Measurements from ENCODE around the gene BNC2. TPM values are rescaled to one million over a fixed set of nuclear protein-coding genes. Genes with fewer than 3 reads are reported as not detected.

Gene BNC2
- total RNA-seq, 1 experiment from 2014 or later = 0.20 TPM

- BruUV-seq (replicated peaks) = no TSS peak
- H3K4me1 ChIP-seq = no peaks in the 10 kb centered on the region; the same call in 1 of the 2 replicates
- H3K27ac Mint-ChIP-seq (ENCODE audit: unreplicated experiment) = no peak overlapping the region
- H3K4me3 ChIP-seq (ENCODE audit: low read depth, low read length) = no peak overlapping the region
- H3K9me3 Mint-ChIP-seq (ENCODE audit: unreplicated experiment) = no peaks in the 10 kb centered on the region
- TF ChIP-seq CTCF (IDR thresholded peaks at IDR 0.05; ENCODE audit: insufficient read depth in 1 of 2, low read depth in 1 of 2, low read length in 1 of 2, severe bottlenecking in 1 of 2, unreplicated experiment in 1 of 2) = no peak
- H3K4me3 Mint-ChIP-seq (ENCODE audit: unreplicated experiment) = no peak overlapping the region
- H3K36me3 Mint-ChIP-seq (ENCODE audit: insufficient read depth, unreplicated experiment) = no peaks in the 10 kb centered on the region
- no peak for DNase-seq
- no peaks in the 10 kb centered on the region for H3K27me3 Mint-ChIP-seq (ENCODE audit: insufficient read depth, unreplicated experiment)
- no peaks in the 10 kb centered on the region for H3K9me3 ChIP-seq
- CTCF ChIA-PET = no interaction called here
- no peaks in the 10 kb centered on the region for H3K4me1 Mint-ChIP-seq (ENCODE audit: low read depth, unreplicated experiment)
- intact Hi-C loops (cut with micrococcal nuclease; ENCODE audit: unreplicated experiment) = no loop called here
- no peaks in the 10 kb centered on the region for H3K27me3 ChIP-seq (replicated peaks; ENCODE audit: control insufficient read depth, insufficient read depth, low read length)
- POLR2A ChIA-PET = no interaction called here
- H3K36me3 ChIP-seq (ENCODE audit: control insufficient read depth, insufficient read depth, low read length) = no peaks in the 10 kb centered on the region
Observed at GRCh38 chr9:16816011-16816410, 54.5 kb downstream of the BNC2 start.

- no peaks in the 10 kb centered on the region for H3K36me3 Mint-ChIP-seq (ENCODE audit: insufficient read depth, unreplicated experiment)
- BruUV-seq (replicated peaks) = no TSS peak
- H3K36me3 ChIP-seq (ENCODE audit: control insufficient read depth, insufficient read depth, low read length) = no peaks in the 10 kb centered on the region
- no peaks in the 10 kb centered on the region; the same call in 1 of the 2 replicates for H3K4me1 ChIP-seq
- ChIA-PET POLR2A (no interaction called here), CTCF (no interaction called here)
- intact Hi-C loops (cut with micrococcal nuclease; ENCODE audit: unreplicated experiment) = no loop called here
- DNase-seq = no peak
- no peak for TF ChIP-seq CTCF (IDR thresholded peaks at IDR 0.05; ENCODE audit: insufficient read depth in 1 of 2, low read depth in 1 of 2, low read length in 1 of 2, severe bottlenecking in 1 of 2, unreplicated experiment in 1 of 2)
- H3K27ac Mint-ChIP-seq (ENCODE audit: unreplicated experiment) = no peak overlapping the region
- H3K4me3 Mint-ChIP-seq (ENCODE audit: unreplicated experiment) = no peak overlapping the region
- no peaks in the 10 kb centered on the region for H3K27me3 Mint-ChIP-seq (ENCODE audit: insufficient read depth, unreplicated experiment)
- no peaks in the 10 kb centered on the region for H3K27me3 ChIP-seq (replicated peaks; ENCODE audit: control insufficient read depth, insufficient read depth, low read length)
- no peaks in the 10 kb centered on the region for H3K9me3 Mint-ChIP-seq (ENCODE audit: unreplicated experiment)
- no peaks in the 10 kb centered on the region for H3K9me3 ChIP-seq
- no peaks in the 10 kb centered on the region for H3K4me1 Mint-ChIP-seq (ENCODE audit: low read depth, unreplicated experiment)
- H3K4me3 ChIP-seq (ENCODE audit: low read depth, low read length) = no peak overlapping the region
Observed at GRCh38 chr9:16815079-16815478, 55.4 kb downstream of the BNC2 start.

- H3K27me3 ChIP-seq (replicated peaks; ENCODE audit: control insufficient read depth, insufficient read depth, low read length) = no peaks in the 10 kb centered on the region
- Mint-ChIP-seq H3K4me3 (ENCODE audit: unreplicated experiment) (no peak overlapping the region), H3K36me3 (ENCODE audit: insufficient read depth, unreplicated experiment) (no peaks in the 10 kb centered on the region), H3K27ac (ENCODE audit: unreplicated experiment) (no peak overlapping the region), H3K9me3 (ENCODE audit: unreplicated experiment) (no peaks in the 10 kb centered on the region), H3K4me1 (ENCODE audit: low read depth, unreplicated experiment) (no peaks in the 10 kb centered on the region), H3K27me3 (ENCODE audit: insufficient read depth, unreplicated experiment) (no peaks in the 10 kb centered on the region)
- no peak for TF ChIP-seq CTCF (IDR thresholded peaks at IDR 0.05; ENCODE audit: insufficient read depth in 1 of 2, low read depth in 1 of 2, low read length in 1 of 2, severe bottlenecking in 1 of 2, unreplicated experiment in 1 of 2)
- H3K4me3 ChIP-seq (ENCODE audit: low read depth, low read length) = no peak overlapping the region
- no peaks in the 10 kb centered on the region for H3K9me3 ChIP-seq
- intact Hi-C loops (cut with micrococcal nuclease; ENCODE audit: unreplicated experiment) = no loop called here
- ChIA-PET CTCF (no interaction called here), POLR2A (no interaction called here)
- H3K4me1 ChIP-seq = no peaks in the 10 kb centered on the region; the same call in 1 of the 2 replicates
- no peak for DNase-seq
- H3K36me3 ChIP-seq (ENCODE audit: control insufficient read depth, insufficient read depth, low read length) = no peaks in the 10 kb centered on the region
- BruUV-seq (replicated peaks) = no TSS peak
Observed at GRCh38 chr9:16813838-16814237, 56.6 kb downstream of the BNC2 start.

All from Caco-2 (cell line).